Stimulated activated CD4-positive, alpha-beta T cell treated with anti-CD3 and anti-CD28 coated beads, Interleukin-1b, Interleukin-23, amount 100 ng/mL, for 24 hours (primary cell): Measurements from ENCODE around the gene UMPS.

Source experiments
- DNase-seq, 4 experiments: peaks; one replicate each; pipeline ENCODE4 v3.0.0-alpha.2; 2020; ENCODE audit warnings: low read depth in 4 of 4, low spot score in 1 of 4

UMPS gene

GRCh38 chr3:124763206-124763605 is 33.0 kb downstream of the UMPS start:
- DNase-seq: no peak

GRCh38 chr3:124763644-124764358 is 33.5 kb downstream of the UMPS start:
- no peak for DNase-seq

- no peak for DNase-seq
Observed at GRCh38 chr3:124764746-124765145, 34.5 kb downstream of the UMPS start.

- no peak for DNase-seq
Observed at GRCh38 chr3:124765197-124765840, 35.1 kb downstream of the UMPS start.

- no peak for DNase-seq
Observed at GRCh38 chr3:124766113-124767095, 36.2 kb downstream of the UMPS start.

GRCh38 chr3:124767264-124767663 is 37.0 kb downstream of the UMPS start:
- DNase-seq: no peak

- no peak for DNase-seq
Observed at GRCh38 chr3:124767691-124768090, 37.4 kb downstream of the UMPS start.

GRCh38 chr3:124768812-124769211 is 38.6 kb downstream of the UMPS start:
- DNase-seq: no peak

GRCh38 chr3:124769462-124769861 is 39.2 kb downstream of the UMPS start:
- no peak for DNase-seq

- no peak for DNase-seq
Observed at GRCh38 chr3:124770336-124771082, 40.3 kb downstream of the UMPS start.

- DNase-seq: no peak
Observed at GRCh38 chr3:124771083-124771445, 40.8 kb downstream of the UMPS start.

GRCh38 chr3:124772081-124772831 is 42.0 kb downstream of the UMPS start:
- DNase-seq: no peak

GRCh38 chr3:124773351-124774326 is 43.4 kb downstream of the UMPS start:
- DNase-seq: no peak

- no peak for DNase-seq
Observed at GRCh38 chr3:124774327-124774718, 44.1 kb downstream of the UMPS start.

- DNase-seq: no peak
Observed at GRCh38 chr3:124774841-124775402, 44.7 kb downstream of the UMPS start.

- DNase-seq: no peak
Observed at GRCh38 chr3:124775877-124776276, 45.6 kb downstream of the UMPS start.

GRCh38 chr3:124776856-124777255 is 46.6 kb downstream of the UMPS start:
- no peak for DNase-seq

GRCh38 chr3:124777762-124778470 is 47.7 kb downstream of the UMPS start:
- DNase-seq: no peak
